Esophagus squamous epithelium (tissue), 5 donors: Measurements from ENCODE around the gene LBX2. TPM values are rescaled to one million over a fixed set of nuclear protein-coding genes. Genes with fewer than 3 reads are reported as not detected.
"Not testable (repeated sequence)": the region's sequence is repeated elsewhere in the genome, so short reads cannot be mapped to it uniquely, and the experiment has no call there.

ENCODE experiments used
- DNase-seq: peaks from one replicate; lab custom pipeline; 2025; lab: John Stamatoyannopoulos, UW
- H3K27ac ChIP-seq, 4 donors: fragments of 200-600 bp; sonication (generic); one replicate each; pipeline ENCODE4 v1.5.1; 2016 to 2019; ENCODE audit warnings: mild to moderate bottlenecking in 1 of 4
- H3K27me3 ChIP-seq, 4 donors: fragments of 200-600 bp; sonication (generic); 1 replicate in 3 of 4; 2 replicates in 1 of 4; pipeline versions ENCODE4 v1.5.1 to v1.6.0; 2017 to 2021; ENCODE audit warnings: antibody characterized with exemption in 1 of 4
- H3K36me3 ChIP-seq, 3 donors: fragments of 200-600 bp; sonication (generic); one replicate each; pipeline ENCODE4 v1.5.1; 2016 to 2019
- H3K4me1 ChIP-seq, 3 donors: fragments of 200-600 bp; sonication (generic); one replicate each; pipeline ENCODE4 v1.5.1; 2017 to 2019
- H3K4me3 ChIP-seq, 4 donors: fragments of 200-600 bp; sonication (generic); 1 replicate in 3 of 4; 2 replicates in 1 of 4; pipeline ENCODE4 v1.5.1; 2016 to 2019; ENCODE audit warnings: mild to moderate bottlenecking in 2 of 4, moderate library complexity in 1 of 4
- H3K9me3 ChIP-seq, 3 donors: fragments of 200-600 bp; sonication (generic); one replicate each; pipeline ENCODE4 v1.5.1; 2016 to 2019
- POLR2A ChIP-seq, 4 donors: fragments of 450-650 bp; IDR thresholded peaks; one replicate each; pipeline ENCODE4 v1.6.1; 2017; ENCODE audit warnings: antibody characterized with exemption in 4 of 4, mild to moderate bottlenecking in 4 of 4, moderate library complexity in 3 of 4
- WGBS, 2 donors: methylation state at CpG; one replicate each; pipeline ENCODE4 v1.1.5; 2018; 5-methylcytosine and 5-hydroxymethylcytosine counted together
- intact Hi-C: fragments of 100-400 bp; cut with DNase I; formaldehyde crosslinking; loops from one replicate; pipeline ENCODE4 v1.15.0; 2022
- total RNA-seq, 4 donors: library from RNA; depleted of rRNA; stranded (reverse); fragments of >200 nt; gene quantifications; one replicate each; pipeline ENCODE4 v1.1.0, GENCODE V29; 2016
- TF ChIP-seq, protein P1 (sequence below), 6 experiments: fragments of 450-650 bp in 4 of 6; fragments of 200-600 bp in 2 of 6; sonication (generic) in 2 of 6; IDR thresholded peaks; one replicate each; pipeline ENCODE4 v1.5.1; 2016 to 2019; ENCODE audit warnings: antibody characterized with exemption in 6 of 6, mild to moderate bottlenecking in 4 of 6, moderate library complexity in 4 of 6
- donor health status: DM: yes; HTN: yes; CAD: no.

The LBX2 gene
- total RNA-seq, 4 donors from 2014 or later: 0.38 to 0.57 TPM; not detected in 2

DNA sequence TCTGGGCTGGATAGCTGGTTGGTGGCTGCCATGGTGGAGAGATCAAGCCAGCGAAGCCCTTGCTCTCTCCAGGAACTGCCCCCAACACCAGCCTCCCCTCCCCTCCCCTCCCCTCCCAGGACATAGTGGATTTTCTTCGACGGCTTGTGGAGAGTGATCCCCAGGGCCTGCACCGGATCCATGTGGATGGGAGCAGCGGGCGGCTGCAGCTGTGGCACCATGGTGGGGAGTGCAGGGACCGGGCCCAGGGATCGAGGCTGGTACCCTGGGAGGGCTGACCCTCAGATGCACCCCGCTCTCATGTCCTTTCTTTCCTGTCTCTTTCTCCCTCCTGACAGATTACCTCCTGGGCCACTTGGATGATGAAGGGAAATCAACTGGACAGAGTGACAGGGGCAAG is 9.5 kb downstream of the LBX2 start:
- no peak overlapping the region for H3K27ac ChIP-seq
- H3K4me1 ChIP-seq: no peaks in the 10 kb centered on the region
- TF ChIP-seq POLR2A (IDR thresholded peaks at IDR 0.05): no peak
- TF ChIP-seq, protein P1, sequence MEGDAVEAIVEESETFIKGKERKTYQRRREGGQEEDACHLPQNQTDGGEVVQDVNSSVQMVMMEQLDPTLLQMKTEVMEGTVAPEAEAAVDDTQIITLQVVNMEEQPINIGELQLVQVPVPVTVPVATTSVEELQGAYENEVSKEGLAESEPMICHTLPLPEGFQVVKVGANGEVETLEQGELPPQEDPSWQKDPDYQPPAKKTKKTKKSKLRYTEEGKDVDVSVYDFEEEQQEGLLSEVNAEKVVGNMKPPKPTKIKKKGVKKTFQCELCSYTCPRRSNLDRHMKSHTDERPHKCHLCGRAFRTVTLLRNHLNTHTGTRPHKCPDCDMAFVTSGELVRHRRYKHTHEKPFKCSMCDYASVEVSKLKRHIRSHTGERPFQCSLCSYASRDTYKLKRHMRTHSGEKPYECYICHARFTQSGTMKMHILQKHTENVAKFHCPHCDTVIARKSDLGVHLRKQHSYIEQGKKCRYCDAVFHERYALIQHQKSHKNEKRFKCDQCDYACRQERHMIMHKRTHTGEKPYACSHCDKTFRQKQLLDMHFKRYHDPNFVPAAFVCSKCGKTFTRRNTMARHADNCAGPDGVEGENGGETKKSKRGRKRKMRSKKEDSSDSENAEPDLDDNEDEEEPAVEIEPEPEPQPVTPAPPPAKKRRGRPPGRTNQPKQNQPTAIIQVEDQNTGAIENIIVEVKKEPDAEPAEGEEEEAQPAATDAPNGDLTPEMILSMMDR (IDR thresholded peaks at IDR 0.05): no peak
- 93% methylated on average over 4 to 6 of the region's 9 CpGs for WGBS, 2 donors
- no peaks in the 10 kb centered on the region for H3K27me3 ChIP-seq
- no peak overlapping the region for H3K4me3 ChIP-seq
- peaks cover 20 to 94% (median 21%) of the 10 kb centered on the region in 3 donors for H3K36me3 ChIP-seq
- H3K9me3 ChIP-seq: no peaks in the 10 kb centered on the region
- intact Hi-C loops: loop anchor here (10.0 kb wide), 1 partner anchor 95 kb away; no protein-coding TSS in a partner anchor
- DNase-seq: no peak

DNA sequence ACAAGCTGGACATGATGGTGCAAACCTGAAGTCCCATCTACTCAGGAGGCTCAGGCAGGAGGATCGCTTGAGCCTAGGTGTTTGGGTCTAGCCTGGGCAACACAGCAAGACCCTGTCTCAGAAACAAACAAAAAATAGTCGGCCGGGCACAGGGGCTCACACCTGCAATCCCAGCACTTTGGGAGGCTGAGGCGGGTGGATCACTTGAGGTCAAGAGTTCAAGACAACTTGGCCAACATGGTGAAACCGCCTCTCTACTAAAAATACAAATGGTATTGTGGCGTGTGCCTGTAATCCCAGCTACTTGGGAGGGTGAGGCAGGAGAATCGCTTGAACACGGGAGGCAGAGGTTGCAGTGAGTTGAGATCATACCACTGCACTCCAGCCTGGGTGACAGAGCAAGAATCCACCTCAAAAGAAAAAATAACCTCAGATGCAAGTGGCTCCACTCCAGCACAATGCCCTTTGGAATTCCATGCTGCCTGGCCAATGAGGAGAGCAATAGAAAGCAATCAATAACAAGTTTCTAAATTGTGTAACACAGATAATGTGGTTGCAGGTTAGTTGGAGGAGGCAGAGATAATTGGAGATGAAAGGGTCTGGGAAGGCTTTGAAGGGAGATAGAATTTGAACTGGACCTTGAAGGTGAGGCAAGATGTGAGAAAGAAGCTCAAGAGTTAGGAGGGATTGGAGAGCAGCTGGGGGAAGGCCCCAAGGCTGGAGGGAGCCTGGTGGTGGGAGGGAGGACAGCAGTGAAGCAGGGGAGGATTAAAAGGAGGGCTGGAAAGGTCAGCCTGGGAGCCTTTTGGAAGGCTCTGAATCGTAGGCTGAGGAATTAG is 10.5 kb downstream of the LBX2 start:
- no peak overlapping the region for H3K27ac ChIP-seq
- no peak overlapping the region for H3K4me3 ChIP-seq
- peaks cover under 1 to 8% (median 2%) of the 10 kb centered on the region in 3 donors for H3K4me1 ChIP-seq
- no peak for TF ChIP-seq POLR2A (IDR thresholded peaks at IDR 0.05)
- TF ChIP-seq, protein P1 (IDR thresholded peaks at IDR 0.05): no peak
- H3K36me3 ChIP-seq: peaks cover 20 to 87% (median 21%) of the 10 kb centered on the region in 3 donors
- H3K27me3 ChIP-seq: no peaks in the 10 kb centered on the region
- H3K9me3 ChIP-seq: no peaks in the 10 kb centered on the region
- DNase-seq: no peak
- WGBS, 2 donors: 81 to 86% methylated on average over 9 of the region's 9 CpGs
- intact Hi-C loops: loop anchor here (10.0 kb wide), 1 partner anchor 96 kb away; no protein-coding TSS in a partner anchor

DNA sequence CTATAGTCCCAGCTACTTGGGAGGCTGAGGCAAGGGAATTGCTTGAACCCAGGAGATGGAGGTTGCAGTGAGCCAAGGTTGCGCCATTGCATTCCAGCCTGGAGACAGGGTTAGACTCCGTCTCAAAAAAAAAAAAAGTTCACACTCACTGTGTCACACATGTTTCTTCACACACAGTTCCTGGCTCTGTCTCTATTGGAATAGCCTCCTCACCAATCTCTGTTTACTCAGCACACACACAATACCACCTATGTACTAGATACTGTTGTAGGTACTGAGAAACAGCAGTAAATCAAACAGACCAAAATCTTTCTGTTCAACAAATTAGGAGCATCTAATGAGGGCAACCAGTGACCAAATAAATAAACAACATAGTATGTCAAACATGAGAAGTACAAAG is 13.3 kb downstream of the LBX2 start:
- intact Hi-C loops: loop anchor here (10.0 kb wide), 1 partner anchor 99 kb away; no protein-coding TSS in a partner anchor
- H3K36me3 ChIP-seq: peaks cover 9 to 62% (median 9%) of the 10 kb centered on the region in 3 donors
- WGBS, 2 donors: 96 to 100% methylated on average over 1 to 2 of the region's 2 CpGs

DNA sequence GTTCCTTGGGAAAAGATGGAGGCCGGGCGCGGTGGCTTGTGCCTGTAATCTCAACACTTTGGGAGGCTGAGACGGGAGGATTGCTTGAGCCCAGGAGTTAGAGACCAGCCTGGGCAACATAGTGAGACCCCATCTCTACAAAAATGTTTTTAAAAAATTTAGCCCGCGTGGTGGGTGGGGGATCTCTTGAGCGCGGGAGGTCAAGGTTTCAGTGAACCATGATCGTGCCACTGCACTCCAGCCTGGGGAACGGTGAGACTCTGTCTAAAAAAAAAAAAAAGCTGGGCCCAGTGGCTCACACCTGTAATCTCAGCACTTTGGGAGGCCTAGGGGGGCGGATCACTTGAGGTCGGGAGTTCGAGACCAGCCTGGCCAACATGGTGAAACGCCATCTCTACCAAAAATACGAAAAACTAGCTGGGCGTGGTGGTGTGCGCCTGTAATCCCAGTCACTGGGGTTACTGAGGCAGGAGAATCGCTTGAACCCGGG is 15.7 kb downstream of the LBX2 start:
- intact Hi-C loops: loop anchor here (5.0 to 10.0 kb wide), 2 partner anchors 44 to 101 kb away; partner anchors contain the start of genes AUP1, DQX1 and HTRA2
- H3K27me3 ChIP-seq, H3K9me3 ChIP-seq, DNase-seq: not testable (repeated sequence)
- peak overlapping the region; percentile 68 to 96 (median 84) for H3K4me3 ChIP-seq
- H3K27ac ChIP-seq: peak overlapping the region in 2 of 4 donors; percentile 88 to 93
- WGBS, 2 donors: 81 to 86% methylated on average over 19 of the region's 19 CpGs
- peaks cover 21 to 48% (median 24%) of the 10 kb centered on the region in 3 donors for H3K4me1 ChIP-seq
- H3K36me3 ChIP-seq: peaks cover 0 to 62% (median 0%) of the 10 kb centered on the region in 3 donors

More for the DNA sequence above, 13.3 kb downstream of the LBX2 start:
- peaks cover 17 to 26% (median 17%) of the 10 kb centered on the region in 3 donors for H3K4me1 ChIP-seq
- H3K27ac ChIP-seq: no peak overlapping the region
- H3K4me3 ChIP-seq: no peak overlapping the region
- no peaks in the 10 kb centered on the region for H3K9me3 ChIP-seq
- H3K27me3 ChIP-seq: no peaks in the 10 kb centered on the region
- TF ChIP-seq, protein P1 (IDR thresholded peaks at IDR 0.05): no peak
- TF ChIP-seq POLR2A (IDR thresholded peaks at IDR 0.05): no peak
- DNase-seq: no peak

DNA sequence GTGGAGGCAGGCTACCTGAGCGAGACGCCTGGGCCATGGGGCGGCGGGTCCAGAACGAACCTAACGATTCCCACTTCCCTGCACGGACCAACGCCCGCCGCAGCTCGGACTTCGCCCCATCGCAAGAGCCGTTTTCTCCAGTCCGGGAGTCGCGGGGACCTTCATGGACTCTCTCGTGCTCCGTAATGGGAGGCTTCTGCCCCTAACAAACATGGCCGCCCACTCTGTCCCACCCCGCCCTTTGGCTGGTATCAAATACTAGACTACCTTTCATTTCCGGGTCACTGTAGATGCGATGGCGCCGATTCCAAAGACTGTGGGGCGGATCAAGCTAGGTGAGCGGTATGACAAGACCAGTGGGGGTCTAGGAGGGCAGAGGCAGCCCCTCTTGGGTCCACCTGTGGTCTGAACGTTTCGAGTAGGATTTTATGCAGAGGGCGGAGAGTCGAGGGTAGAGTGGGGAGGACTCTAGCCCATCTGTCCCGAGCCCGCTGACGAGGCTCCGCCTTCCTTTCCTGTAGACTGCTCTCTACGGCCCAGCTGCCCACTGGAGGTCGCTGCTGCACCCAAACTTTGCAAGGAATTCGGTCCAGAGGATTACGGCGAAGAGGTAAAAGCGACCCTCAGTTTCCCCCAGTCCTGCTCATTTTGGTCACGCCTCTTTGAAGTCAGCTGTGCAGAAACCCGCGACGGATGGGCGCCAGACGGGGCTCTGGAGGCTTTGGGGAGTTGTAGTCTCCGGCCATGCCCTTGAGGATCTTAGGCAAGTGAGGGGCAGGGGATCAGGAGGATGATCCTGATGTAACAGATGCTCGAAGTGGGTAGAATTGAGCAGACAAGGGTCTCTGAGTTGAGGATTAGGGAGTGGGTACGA is 16.4 kb downstream of the LBX2 start, which contains the start of the genes CCDC142 and TTC31:
Gene CCDC142, minus strand, starts transcription at position 198 of the 874 bp plus-strand sequence. Its CDS starts 161 bp downstream, at position 37.
Gene TTC31, plus strand, starts transcription at position 281 of the 874 bp plus-strand sequence. Its CDS starts 15 bp downstream, at position 296.
- Histone ChIP-seq H3K9me3 (no peaks in the 10 kb centered on the region), H3K36me3 (peaks cover 0 to 63% (median 3%) of the 10 kb centered on the region in 3 donors), H3K4me1 (peaks cover 21 to 48% (median 24%) of the 10 kb centered on the region in 3 donors), H3K4me3 (peak within 1 kb of the TSS; percentile 68 to 96 (median 84)), H3K27ac (peak within 1 kb of the TSS; percentile 88 to 97 (median 90)), H3K27me3 (no peaks in the 10 kb centered on the region)
- TF ChIP-seq, protein P1 (IDR thresholded peaks at IDR 0.05): peak; percentile 83 to 92 (median 87)
- peak in 1 of 4 donors; percentile 45 for TF ChIP-seq POLR2A (IDR thresholded peaks at IDR 0.05)
- peak; percentile 86 for DNase-seq
- intact Hi-C loops: loop anchor here (5.0 to 10.0 kb wide), 2 partner anchors 44 to 102 kb away; partner anchors contain the start of genes AUP1, DQX1 and HTRA2
- 0% methylated on average over 7 to 20 of the region's 50 CpGs for WGBS, 2 donors
